ENCODE data around the gene TNFSF15.

DNA sequence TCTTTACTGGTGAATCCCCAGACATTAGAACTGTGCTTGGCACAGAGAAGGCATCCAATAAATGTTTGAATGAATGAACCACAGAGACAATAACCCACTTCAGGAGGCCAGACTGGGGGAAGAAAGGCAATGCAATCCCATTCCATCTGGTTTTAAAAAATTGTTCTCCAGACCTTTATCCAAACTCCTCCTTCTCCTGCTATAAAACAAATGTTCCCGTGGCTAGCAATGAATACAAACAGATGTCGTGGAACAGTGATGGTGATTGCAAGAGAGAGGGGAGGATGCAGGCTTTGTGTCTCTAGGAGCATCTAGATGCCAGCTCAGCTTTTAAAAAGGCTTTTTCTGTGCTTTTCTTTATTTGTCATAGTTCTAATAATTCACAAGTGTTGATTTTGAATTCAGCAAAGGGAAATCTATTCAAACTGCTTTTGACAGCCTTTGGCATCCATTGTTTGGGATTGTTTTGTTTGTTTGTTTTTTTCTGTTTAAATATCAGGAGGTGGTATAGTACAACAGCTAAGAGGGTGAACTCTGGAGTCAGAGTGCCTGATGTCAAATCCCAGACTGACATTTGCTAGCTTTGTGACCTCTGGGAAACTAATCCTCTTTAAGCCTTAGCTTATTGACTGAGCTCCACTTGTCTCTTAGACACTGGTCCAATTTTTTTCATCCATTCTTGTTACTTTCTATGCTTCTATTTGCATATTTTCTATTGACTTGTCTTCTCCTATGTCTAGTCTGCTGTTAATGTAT, 59.1 kb downstream of the TNFSF15 start:
- TF ChIP-seq, protein P1, sequence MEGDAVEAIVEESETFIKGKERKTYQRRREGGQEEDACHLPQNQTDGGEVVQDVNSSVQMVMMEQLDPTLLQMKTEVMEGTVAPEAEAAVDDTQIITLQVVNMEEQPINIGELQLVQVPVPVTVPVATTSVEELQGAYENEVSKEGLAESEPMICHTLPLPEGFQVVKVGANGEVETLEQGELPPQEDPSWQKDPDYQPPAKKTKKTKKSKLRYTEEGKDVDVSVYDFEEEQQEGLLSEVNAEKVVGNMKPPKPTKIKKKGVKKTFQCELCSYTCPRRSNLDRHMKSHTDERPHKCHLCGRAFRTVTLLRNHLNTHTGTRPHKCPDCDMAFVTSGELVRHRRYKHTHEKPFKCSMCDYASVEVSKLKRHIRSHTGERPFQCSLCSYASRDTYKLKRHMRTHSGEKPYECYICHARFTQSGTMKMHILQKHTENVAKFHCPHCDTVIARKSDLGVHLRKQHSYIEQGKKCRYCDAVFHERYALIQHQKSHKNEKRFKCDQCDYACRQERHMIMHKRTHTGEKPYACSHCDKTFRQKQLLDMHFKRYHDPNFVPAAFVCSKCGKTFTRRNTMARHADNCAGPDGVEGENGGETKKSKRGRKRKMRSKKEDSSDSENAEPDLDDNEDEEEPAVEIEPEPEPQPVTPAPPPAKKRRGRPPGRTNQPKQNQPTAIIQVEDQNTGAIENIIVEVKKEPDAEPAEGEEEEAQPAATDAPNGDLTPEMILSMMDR (IDR thresholded peaks at IDR 0.05; ENCODE audit: insufficient read depth, low read length, poor library complexity, severe bottlenecking): no peak
- no peak for TF ChIP-seq EZH2phosphoT487 (conservative IDR thresholded peaks at IDR 0.05; ENCODE audit: low read length)
